Measurements from ENCODE around the gene PLCB1. TPM values are rescaled to one million over a fixed set of nuclear protein-coding genes. Genes with fewer than 3 reads are reported as not detected.

PLCB1 gene
- total and polyA plus RNA-seq, 2 donors (not counting 3 experiments of a cell fraction or from before 2014, with no cell fraction given), result 10.2 to 53.4 TPM

DNA sequence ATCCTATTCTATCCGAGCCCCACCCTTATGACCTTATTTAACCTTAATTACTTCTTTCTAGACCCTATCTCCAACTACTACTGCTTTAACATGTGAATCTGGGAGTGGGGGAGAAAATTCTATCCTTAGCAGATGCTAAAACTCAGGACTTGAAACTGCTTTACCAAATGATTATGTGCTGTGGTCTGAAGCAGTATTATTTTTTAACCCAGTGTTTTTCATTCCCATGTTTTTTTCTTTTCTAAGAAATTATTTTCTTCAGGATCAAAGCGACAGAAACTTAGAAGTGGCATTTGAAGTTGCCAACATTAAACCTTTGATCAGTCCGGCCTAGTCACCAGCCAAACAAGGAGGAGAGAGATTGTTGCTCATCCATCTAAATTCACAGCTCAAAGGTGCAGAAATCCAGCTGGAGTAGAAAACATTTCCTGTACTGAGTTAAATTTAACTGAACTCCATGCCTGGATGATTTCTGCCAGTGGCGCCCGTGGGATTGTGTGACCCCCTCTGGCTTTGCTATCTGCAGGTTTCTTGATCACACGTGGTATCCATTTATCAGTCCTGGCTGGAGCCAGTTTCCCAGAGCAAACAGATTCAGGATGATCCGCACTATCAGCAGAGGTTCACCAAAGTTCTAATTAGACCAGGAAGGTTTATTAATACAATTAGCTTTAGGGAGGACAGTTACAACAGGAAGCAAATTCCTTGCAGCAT lies 300.5 kb downstream of the PLCB1 start:
- CTCF ChIA-PET, result no interaction called here
- no peaks in the 10 kb centered on the region for H3K9me1 ChIP-seq (replicated peaks; ENCODE audit: control insufficient read depth, extremely low read depth, insufficient read depth, low read length)
- H3K36me3 ChIP-seq (ENCODE audit: control insufficient read depth in 2 of 2, extremely low read depth in 1 of 2, insufficient read depth in 2 of 2, low read length in 2 of 2), result no peaks in the 10 kb centered on the region
- no peak for DNase-seq (ENCODE audit: low read depth, low spot score)
- no peaks in the 10 kb centered on the region for H3K9me3 ChIP-seq (replicated peaks; ENCODE audit: control insufficient read depth, insufficient read depth, low read length)
- no peak for FAIRE-seq
- peaks cover 14% of the 10 kb centered on the region for H3K4me1 ChIP-seq (ENCODE audit: control insufficient read depth, extremely low read depth, insufficient read depth, low read length)
- TF ChIP-seq POLR2AphosphoS5 (IDR thresholded peaks at IDR 0.05; ENCODE audit: insufficient read depth, low read depth, low read length), result no peak
- no peak for TF ChIP-seq POLR2A (IDR thresholded peaks at IDR 0.05; ENCODE audit: low read depth, low read length)
- no peak for TF ChIP-seq EZH2 (IDR thresholded peaks at IDR 0.05; ENCODE audit: borderline replicate concordance, low read depth, low read length, severe bottlenecking)
- TF ChIP-seq, protein P1, sequence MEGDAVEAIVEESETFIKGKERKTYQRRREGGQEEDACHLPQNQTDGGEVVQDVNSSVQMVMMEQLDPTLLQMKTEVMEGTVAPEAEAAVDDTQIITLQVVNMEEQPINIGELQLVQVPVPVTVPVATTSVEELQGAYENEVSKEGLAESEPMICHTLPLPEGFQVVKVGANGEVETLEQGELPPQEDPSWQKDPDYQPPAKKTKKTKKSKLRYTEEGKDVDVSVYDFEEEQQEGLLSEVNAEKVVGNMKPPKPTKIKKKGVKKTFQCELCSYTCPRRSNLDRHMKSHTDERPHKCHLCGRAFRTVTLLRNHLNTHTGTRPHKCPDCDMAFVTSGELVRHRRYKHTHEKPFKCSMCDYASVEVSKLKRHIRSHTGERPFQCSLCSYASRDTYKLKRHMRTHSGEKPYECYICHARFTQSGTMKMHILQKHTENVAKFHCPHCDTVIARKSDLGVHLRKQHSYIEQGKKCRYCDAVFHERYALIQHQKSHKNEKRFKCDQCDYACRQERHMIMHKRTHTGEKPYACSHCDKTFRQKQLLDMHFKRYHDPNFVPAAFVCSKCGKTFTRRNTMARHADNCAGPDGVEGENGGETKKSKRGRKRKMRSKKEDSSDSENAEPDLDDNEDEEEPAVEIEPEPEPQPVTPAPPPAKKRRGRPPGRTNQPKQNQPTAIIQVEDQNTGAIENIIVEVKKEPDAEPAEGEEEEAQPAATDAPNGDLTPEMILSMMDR (IDR thresholded peaks at IDR 0.05; ENCODE audit: extremely low read depth in 1 of 2, insufficient read depth in 1 of 2, low read depth in 1 of 2, low read length in 2 of 2), result no peak
- TF ChIP-seq MYC (IDR thresholded peaks at IDR 0.05; ENCODE audit: low read depth, low read length), result no peak
- TF ChIP-seq GATA2 (IDR thresholded peaks at IDR 0.05; ENCODE audit: insufficient read depth, insufficient read length, low read depth, low read length), result no peak
- TF ChIP-seq JUN (IDR thresholded peaks at IDR 0.05; ENCODE audit: borderline replicate concordance, insufficient read depth, insufficient read length, low read depth), result no peak
- TF ChIP-seq, protein P2, sequence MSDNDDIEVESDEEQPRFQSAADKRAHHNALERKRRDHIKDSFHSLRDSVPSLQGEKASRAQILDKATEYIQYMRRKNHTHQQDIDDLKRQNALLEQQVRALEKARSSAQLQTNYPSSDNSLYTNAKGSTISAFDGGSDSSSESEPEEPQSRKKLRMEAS (IDR thresholded peaks at IDR 0.05; ENCODE audit: insufficient read depth, insufficient read length), result no peak
- no peak for TF ChIP-seq FOS (IDR thresholded peaks at IDR 0.05; ENCODE audit: borderline replicate concordance, insufficient read depth, low read length)
- no peaks in the 10 kb centered on the region for H3K79me2 ChIP-seq (ENCODE audit: control insufficient read depth, insufficient read depth, low read length)
- H3K4me2 ChIP-seq (ENCODE audit: insufficient read depth, low read length), result no peak overlapping the region
- no peak overlapping the region for H2AFZ ChIP-seq (ENCODE audit: low read depth, low read length)
- dilution Hi-C loops (cut with MboI; ENCODE audit: extremely low pct_ligation_motif_present, low sequenced_read_pairs) (no loop called here), intact Hi-C loops (cut with micrococcal nuclease) (no loop called here)
- H3K27ac ChIP-seq (ENCODE audit: insufficient read depth, low read depth, low read length), result no peak overlapping the region
- no peaks in the 10 kb centered on the region for H4K20me1 ChIP-seq (replicated peaks; ENCODE audit: control insufficient read depth, extremely low read depth, insufficient read depth, low read length)
- BruUV-seq (replicated peaks), result no TSS peak
- POLR2A ChIA-PET, result no interaction called here
- H3K4me3 ChIP-seq (replicated peaks in 1 of 3; ENCODE audit: insufficient read depth in 1 of 3, low read depth in 1 of 3, low read length in 3 of 3), result no peak overlapping the region
- no peak overlapping the region for H3K9ac ChIP-seq (replicated peaks; ENCODE audit: extremely low read depth, insufficient read depth, low read length)
- H3K27me3 ChIP-seq (ENCODE audit: control insufficient read depth in 2 of 2, insufficient read depth in 2 of 2, low read length in 2 of 2), result no peaks in the 10 kb centered on the region
